H1 (cell line): Measurements from ENCODE around the gene NOXO1. TPM values are rescaled to one million over a fixed set of nuclear protein-coding genes. Genes with fewer than 3 reads are reported as not detected.
A peak's percentile ranks its signal among the peaks of the same experiment; 100 is the strongest.

ENCODE experiments used
- ASH2L ChIP-seq: fragments of 200-600, 300-600 bp; sonication (generic); IDR thresholded peaks from one replicate; pipeline ENCODE4 v1.7.1; 2017; ENCODE audit warnings: low read length
- CEBPB ChIP-seq: IDR thresholded peaks from 2 replicates; pipeline ENCODE4 v1.6.1; 2012; ENCODE audit warnings: low read depth, low read length
- CREB1 ChIP-seq: IDR thresholded peaks from 2 replicates; pipeline ENCODE4 v1.6.1; 2012; ENCODE audit warnings: inconsistent platforms
- CTCF ChIP-seq, 3 experiments: IDR thresholded peaks; 1 replicate in 2 of 3; 2 replicates in 1 of 3; pipeline versions ENCODE4 v1.5.1 to v1.6.1; 2011; ENCODE audit warnings: low read length in 3 of 3, mild to moderate bottlenecking in 3 of 3, inconsistent platforms in 2 of 3, low read depth in 1 of 3, moderate library complexity in 1 of 3; ENCODE audit not compliant: insufficient read depth in 1 of 3; ENCODE audit errors: control extremely low read depth in 1 of 3
- JUN ChIP-seq: IDR thresholded peaks from 2 replicates; pipeline ENCODE4 v1.6.1; 2011; ENCODE audit warnings: low read depth, mild to moderate bottlenecking, improper control_type of control experiment, low read length
- PHF8 ChIP-seq: fragments of 200-600 bp; sonication (generic); conservative IDR thresholded peaks from 2 replicates; pipeline ENCODE4 v1.7.1; 2012; ENCODE audit warnings: low read depth, mild to moderate bottlenecking, inconsistent platforms, low read length, moderate library complexity
- TAF1 ChIP-seq: IDR thresholded peaks from 2 replicates; pipeline ENCODE4 v1.6.1; 2011; ENCODE audit warnings: mild to moderate bottlenecking, low read depth, low read length
- YY1 ChIP-seq: IDR thresholded peaks from 2 replicates; pipeline ENCODE4 v1.6.1; 2011; ENCODE audit warnings: low read depth, mild to moderate bottlenecking, low read length
- polyA plus RNA-seq, 7 experiments: library from polyadenylated mRNA; depleted of rRNA in 3 of 7; stranded (reverse) in 5 of 7; unstranded in 2 of 7; fragments of >200 nt in 5 of 7; fragments of 200-250 nt in 2 of 7; gene quantifications; 1 replicate in 5 of 7; 2 replicates in 1 of 7; 4 replicates in 1 of 7; pipeline versions ENCODE4 v1.2.1 to v1.2.3, GENCODE V29; 2011 to 2013; ENCODE audit warnings: missing spikeins in 2 of 7, mixed read lengths in 2 of 7
- total RNA-seq: library from RNA; stranded (reverse); fragmentation: NEBNext Ultra II Directional; extraction: Animal tissue kit (Norgen Biotek cat#: 25700); gene quantifications from 2 replicates; pipeline ENCODE4 v1.2.1, GENCODE V29; 2021

The NOXO1 gene
- total and polyA plus RNA-seq, 2 of the 8 experiments (the other 6 are each of a cell fraction or from before 2014, with no cell fraction given) = 1.3 to 2.5 TPM

DNA sequence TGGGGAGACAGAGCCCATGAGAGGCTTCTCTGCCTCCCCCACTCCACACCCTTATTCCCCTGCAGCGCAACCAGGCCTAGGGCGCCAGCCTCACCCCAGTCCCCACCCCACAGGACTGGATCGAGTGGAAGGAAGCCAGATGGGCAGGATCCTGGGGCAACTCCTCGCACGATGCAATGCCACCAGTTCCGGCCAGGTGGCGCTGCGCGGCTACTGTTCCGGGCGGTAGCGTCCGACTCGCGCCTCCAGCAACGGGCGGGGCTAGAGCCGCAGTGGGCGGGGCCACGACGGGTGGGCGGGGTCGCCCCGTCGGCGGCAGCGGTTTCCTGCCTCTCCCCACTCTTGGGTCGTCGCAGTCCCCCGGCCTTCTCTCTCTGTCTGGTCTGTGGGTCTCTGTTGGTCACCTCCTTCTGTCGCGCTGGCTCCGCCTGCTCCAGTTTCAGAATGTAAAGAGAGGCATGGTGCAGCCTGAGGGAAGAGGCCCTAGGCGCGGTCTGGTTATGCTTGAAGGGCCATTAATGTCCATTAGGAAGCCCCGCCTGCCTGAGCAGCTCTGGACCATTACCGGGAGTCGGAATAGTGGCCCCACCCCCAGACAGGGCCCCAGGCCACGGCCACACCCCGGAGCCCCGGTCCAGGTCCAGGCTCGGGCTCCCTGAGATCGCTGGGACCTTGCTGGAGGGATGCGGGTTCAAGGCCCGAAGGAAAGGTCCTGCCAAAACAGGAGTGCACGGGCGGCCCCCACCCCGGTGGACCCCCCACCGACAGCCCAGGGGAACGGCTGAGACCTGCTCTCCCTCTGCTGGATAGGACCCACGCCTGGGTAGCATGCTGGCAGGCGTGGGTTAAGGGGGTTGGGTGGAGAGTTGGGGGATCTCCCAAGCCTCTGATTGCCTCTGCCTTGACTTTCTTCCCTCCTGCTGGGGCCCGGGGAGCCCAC lies 42.1 kb upstream of the NOXO1 start (continued):
- TF ChIP-seq CTCF (IDR thresholded peaks at IDR 0.05; ENCODE audit: control extremely low read depth in 1 of 3, insufficient read depth in 1 of 3, low read depth in 1 of 3, low read length in 3 of 3) (peak in 2 of 3 experiments; percentile 92 to 99; a peak in 3 of 4 replicates), ASH2L (peak; percentile 66), YY1 (no peak; the same call in 1 of the 2 replicates), PHF8 (no peak), JUN (no peak), CREB1 (peak; percentile 72), TAF1 (peak; percentile 28; the same call in 1 of the 2 replicates), CEBPB (no peak)
